SK-N-SH (cell line): Measurements from ENCODE around the gene NUFIP1. TPM values are rescaled to one million over a fixed set of nuclear protein-coding genes. Genes with fewer than 3 reads are reported as not detected.

Source experiments
- CTCF ChIA-PET: fragments of 300-600, 350-600 bp; formaldehyde crosslinking; extraction: SDS; loops from one replicate; lab custom pipeline; 2021; lab: Yijun Ruan, JAX
- POLR2A ChIA-PET: fragments of 350-600 bp; sonication (Branson Sonifier 250); formaldehyde crosslinking; extraction: SDS; loops from one replicate; lab custom pipeline; 2020; ENCODE audit warnings: antibody characterized with exemption, inconsistent platforms; lab: Yijun Ruan, JAX
- DNase-seq: peaks from one replicate; pipeline ENCODE4 v3.0.0; 2012
- H2AFZ ChIP-seq: fragments of 200-600 bp; sonication (generic); 2 replicates; pipeline ENCODE4 v1.8.1; 2016; ENCODE audit warnings: antibody characterized with exemption, mild to moderate bottlenecking, low read depth
- H3F3A ChIP-seq: fragments of 200-600 bp; sonication (generic); replicated peaks from 2 replicates; pipeline ENCODE3; 2016; ENCODE audit warnings: antibody characterized with exemption, mild to moderate bottlenecking; ENCODE audit not compliant: insufficient read depth
- H3K27ac ChIP-seq, 2 experiments: fragments of 200-500 bp in 1 of 2; fragments of 200-600 bp in 1 of 2; sonication (Bioruptor generic) in 1 of 2; sonication (generic), shearing (Covaris generic) in 1 of 2; 2 replicates each; pipeline versions ENCODE4 v1.5.1 to v1.6.1; 2014 to 2016; ENCODE audit warnings: low read depth in 2 of 2, inconsistent platforms in 1 of 2, low read length in 1 of 2, mild to moderate bottlenecking in 1 of 2, mixed read lengths in 1 of 2
- H3K27me3 ChIP-seq: fragments of 200-600 bp; sonication (generic), shearing (Covaris generic); 2 replicates; pipeline ENCODE4 v1.6.1; 2016; ENCODE audit warnings: mixed run types; ENCODE audit not compliant: insufficient read depth
- H3K36me3 ChIP-seq, 2 experiments: fragments of 200-500 bp in 1 of 2; fragments of 200-600 bp in 1 of 2; sonication (Bioruptor generic) in 1 of 2; sonication (generic) in 1 of 2; replicated peaks in 1 of 2; 2 replicates each; pipeline versions ENCODE3 to v1.5.1; 2014 to 2016; ENCODE audit warnings: low read length in 1 of 2, mild to moderate bottlenecking in 1 of 2; ENCODE audit not compliant: insufficient read depth in 2 of 2, control insufficient read depth in 1 of 2
- H3K4me1 ChIP-seq, 2 experiments: fragments of 200-500 bp in 1 of 2; fragments of 200-600 bp in 1 of 2; sonication (Bioruptor generic) in 1 of 2; sonication (generic), shearing (Covaris generic) in 1 of 2; 2 replicates each; pipeline versions ENCODE4 v1.5.1 to v1.6.1; 2014 to 2016; ENCODE audit warnings: low read depth in 1 of 2, low read length in 1 of 2, mixed run types in 1 of 2; ENCODE audit not compliant: insufficient read depth in 2 of 2, control insufficient read depth in 1 of 2
- H3K4me2 ChIP-seq: fragments of 200-600 bp; sonication (generic), shearing (Covaris generic); 2 replicates; pipeline ENCODE4 v1.6.1; 2017; ENCODE audit warnings: mixed run types
- H3K4me3 ChIP-seq, 2 experiments: fragments of 200-500 bp in 1 of 2; fragments of 200-600 bp in 1 of 2; sonication (Bioruptor generic) in 1 of 2; sonication (generic), shearing (Covaris generic) in 1 of 2; 2 replicates each; pipeline versions ENCODE4 v1.5.1 to v1.8.1; 2014 to 2016; ENCODE audit warnings: low read depth in 2 of 2, inconsistent platforms in 1 of 2, low read length in 1 of 2, mild to moderate bottlenecking in 1 of 2, mixed read lengths in 1 of 2, moderate library complexity in 1 of 2
- H3K79me2 ChIP-seq: fragments of 200-600 bp; sonication (generic); 2 replicates; pipeline ENCODE4 v1.8.1; 2017; ENCODE audit warnings: mild to moderate bottlenecking; ENCODE audit not compliant: insufficient read depth
- H3K9ac ChIP-seq: fragments of 200-600 bp; sonication (generic); 2 replicates; pipeline ENCODE4 v1.6.1; 2017; ENCODE audit warnings: mixed run types
- H3K9me2 ChIP-seq: fragments of 200-600 bp; sonication (generic); 2 replicates; pipeline ENCODE4 v1.6.1; 2017; ENCODE audit warnings: mixed run types
- H3K9me3 ChIP-seq: fragments of 200-600 bp; sonication (generic); 2 replicates; pipeline ENCODE4 v1.6.1; 2017; ENCODE audit warnings: mixed run types, mild to moderate bottlenecking, moderate library complexity
- H4K20me1 ChIP-seq: fragments of 200-600 bp; sonication (generic); 2 replicates; pipeline ENCODE4 v1.6.1; 2017; ENCODE audit warnings: mild to moderate bottlenecking, mixed run types; ENCODE audit not compliant: insufficient read depth
- CHD2 ChIP-seq: fragments of 150-350 bp; IDR thresholded peaks from 2 replicates; pipeline ENCODE4 v1.6.1; 2018; ENCODE audit warnings: low read length; ENCODE audit not compliant: partially characterized antibody
- EZH2phosphoT487 ChIP-seq: fragments of 200-600 bp; sonication (generic); IDR thresholded peaks from 2 replicates; pipeline ENCODE4 v1.6.1; 2017; ENCODE audit warnings: low read depth, mixed run types, mild to moderate bottlenecking, antibody characterized with exemption, moderate library complexity, borderline replicate concordance
- FOXM1 ChIP-seq: IDR thresholded peaks from 2 replicates; pipeline ENCODE4 v1.4.0; 2012; ENCODE audit warnings: low read depth, mild to moderate bottlenecking
- GABPA ChIP-seq: IDR thresholded peaks from 2 replicates; pipeline ENCODE4 v1.4.0; 2012; ENCODE audit warnings: low read depth, mild to moderate bottlenecking
- GATA2 ChIP-seq: sonication (generic); formaldehyde crosslinking; IDR thresholded peaks from 2 replicates; pipeline ENCODE4 v1.5.0; 2020; ENCODE audit warnings: mild to moderate bottlenecking, missing genetic modification reagents
- MEF2A ChIP-seq: IDR thresholded peaks from 2 replicates; pipeline ENCODE4 v1.4.0; 2012; ENCODE audit warnings: low read depth, borderline replicate concordance
- POLR2AphosphoS5 ChIP-seq: IDR thresholded peaks from 2 replicates; pipeline ENCODE4 v1.6.1; 2012; ENCODE audit warnings: low read depth, low read length
- RAD21 ChIP-seq: IDR thresholded peaks from 2 replicates; pipeline ENCODE4 v1.6.1; 2012; ENCODE audit warnings: mild to moderate bottlenecking, low read length
- WGBS: methylation state at CpG from one replicate; pipeline ENCODE4 v1.1.6; 2017; ENCODE audit warnings: low lambda C conversion rate; 5-methylcytosine and 5-hydroxymethylcytosine counted together
- polyA plus RNA-seq, 3 experiments: library from polyadenylated mRNA; depleted of rRNA; stranded (reverse); fragments of >200 nt; gene quantifications; 2 replicates each; pipeline ENCODE4 v1.2.3, GENCODE V29; 2012
- TF ChIP-seq, protein P1 (sequence below): IDR thresholded peaks from 2 replicates; pipeline ENCODE4 v1.4.0; 2012; ENCODE audit warnings: low read depth, borderline replicate concordance
- TF ChIP-seq, protein P2 (sequence below): IDR thresholded peaks from 2 replicates; pipeline ENCODE4 v1.6.1; 2012; ENCODE audit warnings: mild to moderate bottlenecking, low read depth, low read length, moderate library complexity
- TF ChIP-seq, protein P3 (sequence below): fragments of 200-600 bp; sonication (generic); IDR thresholded peaks from 2 replicates; pipeline ENCODE4 v1.6.1; 2017; ENCODE audit warnings: antibody characterized with exemption, mild to moderate bottlenecking, moderate library complexity

Gene NUFIP1
- polyA plus RNA-seq, 1 of the 3 experiments (the other 2 are of a cell fraction) = 1.9 TPM

DNA sequence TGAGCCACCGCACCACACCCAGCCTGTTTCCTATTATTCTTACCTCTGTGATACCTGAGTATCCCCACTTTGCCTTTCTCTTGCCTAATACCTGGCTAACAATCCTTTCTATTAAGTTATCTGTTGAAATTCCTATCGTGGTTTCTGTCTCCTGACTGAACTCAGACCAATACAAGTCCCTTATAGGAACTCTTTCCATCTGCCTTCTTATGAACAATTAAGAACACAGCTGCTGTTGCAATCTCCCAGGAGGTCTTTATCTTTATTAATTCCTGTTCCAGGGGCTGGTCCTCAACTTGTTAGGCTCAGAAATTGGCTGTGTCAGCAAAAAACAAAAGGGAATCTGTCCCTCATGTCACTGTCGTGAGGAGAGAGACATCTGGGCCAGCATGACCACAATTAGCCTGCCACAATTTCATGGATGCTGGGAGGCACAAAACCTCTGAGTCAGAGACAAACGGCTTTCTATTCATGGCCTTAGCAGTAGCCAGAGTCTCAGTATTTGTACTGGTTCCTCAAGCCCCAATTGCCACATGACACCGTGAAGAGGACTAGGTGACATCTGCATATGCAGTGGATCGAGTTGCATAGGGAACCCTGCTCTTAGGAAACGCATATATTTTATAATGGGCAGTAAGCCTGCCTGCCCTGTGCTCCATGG lies 58.2 kb downstream of the NUFIP1 start:
- POLR2A ChIA-PET = no interaction called here
- no peaks in the 10 kb centered on the region for H3K79me2 ChIP-seq
- DNase-seq = no peak
- 83% methylated on average over 7 of the region's 7 CpGs for WGBS
- H3K36me3 ChIP-seq = no peaks in the 10 kb centered on the region
- H2AFZ ChIP-seq = no peak overlapping the region
- peaks cover 13 to 29% of the 10 kb centered on the region in 2 experiments for H3K4me1 ChIP-seq
- no peaks in the 10 kb centered on the region for H3K27me3 ChIP-seq
- no peaks in the 10 kb centered on the region for H3K9me2 ChIP-seq
- peaks cover 17% of the 10 kb centered on the region for H3F3A ChIP-seq
- H3K9ac ChIP-seq = no peak overlapping the region
- CTCF ChIA-PET = interaction anchor here (0.9 to 1.3 kb wide), 3 partner anchors 24 to 448 kb away, joined by 3 read pairs; no protein-coding TSS in a partner anchor
- H3K4me3 ChIP-seq = no peak overlapping the region
- no peaks in the 10 kb centered on the region for H4K20me1 ChIP-seq
- no peaks in the 10 kb centered on the region for H3K9me3 ChIP-seq
- H3K27ac ChIP-seq = no peak overlapping the region
- TF ChIP-seq POLR2AphosphoS5 (no peak), CHD2 (no peak), MEF2A (no peak), RAD21 (no peak), GABPA (no peak), EZH2phosphoT487 (no peak)
- TF ChIP-seq, protein P1, sequence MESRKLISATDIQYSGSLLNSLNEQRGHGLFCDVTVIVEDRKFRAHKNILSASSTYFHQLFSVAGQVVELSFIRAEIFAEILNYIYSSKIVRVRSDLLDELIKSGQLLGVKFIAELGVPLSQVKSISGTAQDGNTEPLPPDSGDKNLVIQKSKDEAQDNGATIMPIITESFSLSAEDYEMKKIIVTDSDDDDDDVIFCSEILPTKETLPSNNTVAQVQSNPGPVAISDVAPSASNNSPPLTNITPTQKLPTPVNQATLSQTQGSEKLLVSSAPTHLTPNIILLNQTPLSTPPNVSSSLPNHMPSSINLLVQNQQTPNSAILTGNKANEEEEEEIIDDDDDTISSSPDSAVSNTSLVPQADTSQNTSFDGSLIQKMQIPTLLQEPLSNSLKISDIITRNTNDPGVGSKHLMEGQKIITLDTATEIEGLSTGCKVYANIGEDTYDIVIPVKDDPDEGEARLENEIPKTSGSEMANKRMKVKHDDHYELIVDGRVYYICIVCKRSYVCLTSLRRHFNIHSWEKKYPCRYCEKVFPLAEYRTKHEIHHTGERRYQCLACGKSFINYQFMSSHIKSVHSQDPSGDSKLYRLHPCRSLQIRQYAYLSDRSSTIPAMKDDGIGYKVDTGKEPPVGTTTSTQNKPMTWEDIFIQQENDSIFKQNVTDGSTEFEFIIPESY = no peak
- no peak overlapping the region for H3K4me2 ChIP-seq

DNA sequence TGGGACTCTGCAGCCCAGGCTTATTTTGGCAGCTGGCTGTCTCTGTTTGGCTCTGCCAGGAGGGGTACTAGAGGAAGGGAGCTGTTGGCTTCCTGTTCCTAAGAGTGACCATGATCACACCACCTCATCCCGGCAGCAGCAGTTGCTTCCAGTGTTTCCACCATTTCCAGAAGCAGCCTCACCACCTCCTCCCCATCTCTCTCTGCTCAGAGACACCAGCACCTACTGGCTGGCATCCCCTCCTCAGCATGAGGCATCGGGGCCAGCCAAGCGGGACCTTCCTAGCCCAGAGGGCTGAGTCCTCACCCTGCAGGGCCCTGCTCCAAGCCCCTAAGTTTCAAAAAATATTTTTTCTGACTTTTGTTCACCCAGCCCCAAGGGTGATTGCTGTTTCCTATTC lies 59.0 kb downstream of the NUFIP1 start:
- ChIA-PET CTCF (interaction anchor here (0.9 to 1.3 kb wide), 2 partner anchors 25 to 32 kb away, joined by 3 read pairs; no protein-coding TSS in a partner anchor), POLR2A (no interaction called here)
- H3K4me3 ChIP-seq = no peak overlapping the region
- no peaks in the 10 kb centered on the region for H3K36me3 ChIP-seq
- H3K79me2 ChIP-seq = no peaks in the 10 kb centered on the region
- no peak for DNase-seq
- peaks cover 17% of the 10 kb centered on the region for H3F3A ChIP-seq
- no peak overlapping the region for H2AFZ ChIP-seq
- H3K4me2 ChIP-seq = no peak overlapping the region
- no peaks in the 10 kb centered on the region for H3K9me2 ChIP-seq
- no peak overlapping the region for H3K27ac ChIP-seq
- no peaks in the 10 kb centered on the region for H4K20me1 ChIP-seq
- no peaks in the 10 kb centered on the region for H3K27me3 ChIP-seq
- no peak overlapping the region for H3K9ac ChIP-seq
- TF ChIP-seq GATA2 (CRISPR knock-in tag) (no peak), FOXM1 (no peak)
- TF ChIP-seq, protein P2, sequence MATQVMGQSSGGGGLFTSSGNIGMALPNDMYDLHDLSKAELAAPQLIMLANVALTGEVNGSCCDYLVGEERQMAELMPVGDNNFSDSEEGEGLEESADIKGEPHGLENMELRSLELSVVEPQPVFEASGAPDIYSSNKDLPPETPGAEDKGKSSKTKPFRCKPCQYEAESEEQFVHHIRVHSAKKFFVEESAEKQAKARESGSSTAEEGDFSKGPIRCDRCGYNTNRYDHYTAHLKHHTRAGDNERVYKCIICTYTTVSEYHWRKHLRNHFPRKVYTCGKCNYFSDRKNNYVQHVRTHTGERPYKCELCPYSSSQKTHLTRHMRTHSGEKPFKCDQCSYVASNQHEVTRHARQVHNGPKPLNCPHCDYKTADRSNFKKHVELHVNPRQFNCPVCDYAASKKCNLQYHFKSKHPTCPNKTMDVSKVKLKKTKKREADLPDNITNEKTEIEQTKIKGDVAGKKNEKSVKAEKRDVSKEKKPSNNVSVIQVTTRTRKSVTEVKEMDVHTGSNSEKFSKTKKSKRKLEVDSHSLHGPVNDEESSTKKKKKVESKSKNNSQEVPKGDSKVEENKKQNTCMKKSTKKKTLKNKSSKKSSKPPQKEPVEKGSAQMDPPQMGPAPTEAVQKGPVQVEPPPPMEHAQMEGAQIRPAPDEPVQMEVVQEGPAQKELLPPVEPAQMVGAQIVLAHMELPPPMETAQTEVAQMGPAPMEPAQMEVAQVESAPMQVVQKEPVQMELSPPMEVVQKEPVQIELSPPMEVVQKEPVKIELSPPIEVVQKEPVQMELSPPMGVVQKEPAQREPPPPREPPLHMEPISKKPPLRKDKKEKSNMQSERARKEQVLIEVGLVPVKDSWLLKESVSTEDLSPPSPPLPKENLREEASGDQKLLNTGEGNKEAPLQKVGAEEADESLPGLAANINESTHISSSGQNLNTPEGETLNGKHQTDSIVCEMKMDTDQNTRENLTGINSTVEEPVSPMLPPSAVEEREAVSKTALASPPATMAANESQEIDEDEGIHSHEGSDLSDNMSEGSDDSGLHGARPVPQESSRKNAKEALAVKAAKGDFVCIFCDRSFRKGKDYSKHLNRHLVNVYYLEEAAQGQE = no peak
- TF ChIP-seq, protein P3, sequence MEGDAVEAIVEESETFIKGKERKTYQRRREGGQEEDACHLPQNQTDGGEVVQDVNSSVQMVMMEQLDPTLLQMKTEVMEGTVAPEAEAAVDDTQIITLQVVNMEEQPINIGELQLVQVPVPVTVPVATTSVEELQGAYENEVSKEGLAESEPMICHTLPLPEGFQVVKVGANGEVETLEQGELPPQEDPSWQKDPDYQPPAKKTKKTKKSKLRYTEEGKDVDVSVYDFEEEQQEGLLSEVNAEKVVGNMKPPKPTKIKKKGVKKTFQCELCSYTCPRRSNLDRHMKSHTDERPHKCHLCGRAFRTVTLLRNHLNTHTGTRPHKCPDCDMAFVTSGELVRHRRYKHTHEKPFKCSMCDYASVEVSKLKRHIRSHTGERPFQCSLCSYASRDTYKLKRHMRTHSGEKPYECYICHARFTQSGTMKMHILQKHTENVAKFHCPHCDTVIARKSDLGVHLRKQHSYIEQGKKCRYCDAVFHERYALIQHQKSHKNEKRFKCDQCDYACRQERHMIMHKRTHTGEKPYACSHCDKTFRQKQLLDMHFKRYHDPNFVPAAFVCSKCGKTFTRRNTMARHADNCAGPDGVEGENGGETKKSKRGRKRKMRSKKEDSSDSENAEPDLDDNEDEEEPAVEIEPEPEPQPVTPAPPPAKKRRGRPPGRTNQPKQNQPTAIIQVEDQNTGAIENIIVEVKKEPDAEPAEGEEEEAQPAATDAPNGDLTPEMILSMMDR = no peak
- peaks cover 13 to 29% of the 10 kb centered on the region in 2 experiments for H3K4me1 ChIP-seq
- WGBS = 88% methylated on average over 3 of the region's 3 CpGs
- H3K9me3 ChIP-seq = no peaks in the 10 kb centered on the region
